ENCODE measurements around the gene RASA2.
"Not testable (repeated sequence)": the region's sequence is repeated elsewhere in the genome, so short reads cannot be mapped to it uniquely, and the experiment has no call there.

RASA2 gene

DNA sequence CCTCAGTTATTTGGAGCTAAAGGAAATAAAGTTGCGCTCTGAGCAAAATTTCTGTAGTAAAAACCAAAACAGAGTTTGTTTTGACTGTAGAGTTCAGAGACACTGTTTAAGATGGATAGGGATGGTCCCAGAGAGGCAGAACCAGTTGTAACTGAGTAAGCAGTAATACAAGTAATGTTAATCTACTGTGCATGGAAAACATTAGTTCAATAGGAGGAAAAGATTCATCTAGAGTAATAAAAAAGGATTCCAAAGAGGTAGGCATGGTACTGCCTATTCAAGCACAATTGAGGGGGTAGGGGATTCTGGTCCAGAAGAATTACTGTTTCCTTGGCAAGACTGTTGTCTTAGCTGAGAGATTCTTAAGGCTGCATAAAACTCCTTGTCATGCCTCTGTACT lies 77.4 kb downstream of the RASA2 start:
- no peak for DNase-seq

DNA sequence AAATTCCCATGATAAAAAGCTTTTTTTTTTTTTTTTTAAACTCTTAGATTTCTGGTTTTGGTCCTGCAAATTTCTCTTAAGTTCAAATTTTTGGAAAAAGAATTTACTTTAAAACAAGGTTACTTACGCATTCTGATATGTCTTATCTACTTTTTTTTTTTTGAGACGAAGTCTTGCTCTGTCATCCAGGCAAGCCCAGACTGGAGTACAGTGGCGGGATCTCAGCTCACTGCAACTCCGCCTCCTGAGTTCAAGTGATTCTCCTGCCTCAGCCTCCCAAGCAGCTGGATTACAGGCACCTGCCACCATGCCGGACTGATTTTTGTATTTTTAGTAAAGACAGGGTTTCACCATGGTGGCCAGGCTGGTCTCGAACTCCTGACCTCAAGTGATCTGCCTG lies 83.2 kb downstream of the RASA2 start:
- no peak for DNase-seq

DNA sequence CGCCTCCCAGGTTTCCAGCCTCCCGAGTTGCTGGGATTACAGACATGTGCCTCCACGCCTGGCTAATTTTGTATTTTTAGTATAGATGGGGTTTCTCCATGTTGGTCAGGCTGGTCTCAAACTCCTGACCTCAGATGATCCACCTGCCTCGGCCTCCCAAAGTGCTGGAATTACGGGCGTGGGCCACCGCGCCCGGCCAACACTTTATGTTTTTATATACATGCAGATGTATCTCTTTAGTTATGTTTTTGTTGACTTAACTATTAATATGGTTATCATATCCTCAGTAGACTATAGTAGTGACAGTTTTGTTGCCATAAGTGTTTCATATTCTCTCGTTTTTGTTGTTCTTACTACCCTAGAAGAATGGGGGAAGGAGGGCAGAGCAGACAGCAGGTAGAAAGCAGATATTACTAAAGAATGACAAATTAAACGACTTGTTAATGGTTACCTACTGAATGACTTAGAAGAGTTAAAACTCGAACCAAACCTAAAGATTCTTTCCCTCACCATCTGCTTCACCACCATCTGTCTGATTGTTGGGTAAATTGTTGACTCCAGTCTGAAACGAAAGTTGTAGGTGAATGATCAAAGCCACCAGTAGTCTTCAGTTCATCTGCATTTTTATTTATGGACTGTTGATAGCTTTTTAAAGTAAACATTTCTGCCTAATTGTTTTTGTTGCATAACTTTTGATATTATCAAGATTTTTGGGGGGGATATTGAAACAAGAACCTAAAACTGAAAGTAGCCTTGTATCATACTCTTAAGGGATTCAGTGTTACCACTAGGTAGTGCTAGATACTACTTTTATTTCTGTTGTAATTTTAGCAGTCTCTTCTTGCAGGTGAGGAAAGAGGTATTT lies 89.3 kb downstream of the RASA2 start:
- DNase-seq = no peak

DNA sequence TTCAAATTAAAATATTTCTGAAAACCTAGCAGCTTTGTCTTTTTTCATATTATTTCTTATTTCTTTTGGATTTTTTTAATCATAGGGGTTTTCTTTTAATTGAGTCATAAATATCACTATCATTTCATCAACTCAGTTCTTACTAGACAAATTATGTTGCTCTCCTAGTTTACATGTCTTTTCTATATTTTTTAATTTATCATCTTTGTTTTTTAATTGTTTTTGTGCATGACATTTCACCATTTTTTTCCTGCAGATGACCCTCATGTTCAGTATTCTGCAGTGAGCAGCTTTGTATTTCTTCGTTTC lies 89.9 kb downstream of the RASA2 start:
- no peak for DNase-seq

DNA sequence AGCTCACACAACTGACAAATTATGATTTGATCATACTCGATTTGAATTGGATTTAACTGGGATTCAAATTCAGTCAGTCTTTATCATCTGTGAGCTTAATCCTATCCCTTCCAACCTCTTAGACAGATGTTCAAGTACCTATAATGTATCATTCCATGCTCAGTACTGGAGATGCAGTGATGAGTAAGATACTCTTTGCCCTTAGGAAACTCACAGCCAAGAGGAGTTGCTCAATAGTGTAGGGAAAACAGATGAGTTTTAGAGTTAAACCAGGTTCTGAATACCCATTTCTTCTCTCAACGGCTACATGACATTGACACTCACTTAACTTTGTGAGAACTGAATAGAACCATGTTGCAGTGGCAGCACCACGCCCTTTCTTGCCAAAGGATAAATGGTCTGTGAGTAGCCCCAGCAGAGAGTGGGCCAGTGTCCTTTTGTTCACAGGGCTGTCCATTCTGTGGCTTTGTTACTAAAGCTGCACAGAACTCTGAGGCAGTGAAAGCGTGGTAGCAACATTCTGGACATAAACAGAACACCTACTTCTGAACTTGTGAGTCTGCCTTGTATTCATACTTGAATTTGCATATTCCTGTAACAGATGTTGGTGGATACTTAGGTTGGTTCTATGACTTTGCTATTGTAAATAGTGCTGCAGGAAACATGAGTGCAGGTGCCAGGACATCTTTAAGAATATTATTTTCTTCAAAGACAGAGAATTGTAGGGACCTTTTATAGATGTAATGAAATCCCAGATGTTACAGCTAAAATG lies 91.6 kb downstream of the RASA2 start:
- DNase-seq = no peak

DNA sequence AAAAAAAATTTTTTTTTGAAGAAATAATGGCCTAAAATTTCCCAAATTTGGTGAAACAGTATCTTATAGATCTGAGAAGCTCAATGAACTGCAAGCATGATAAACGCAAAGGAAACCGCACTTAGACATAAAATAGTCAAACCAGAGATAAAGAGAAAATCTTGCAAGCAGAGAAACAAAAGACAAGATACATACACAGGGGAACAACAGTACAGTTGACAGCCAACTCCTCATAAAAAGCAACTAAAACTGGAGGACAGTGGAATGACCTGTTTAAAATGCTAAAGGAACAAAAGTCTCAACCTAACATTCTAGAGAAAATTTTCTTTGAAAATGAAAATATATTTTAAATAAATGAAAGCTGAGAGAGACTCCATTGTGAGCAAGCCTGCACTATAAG lies 107.5 kb downstream of the RASA2 start:
- DNase-seq = no peak

DNA sequence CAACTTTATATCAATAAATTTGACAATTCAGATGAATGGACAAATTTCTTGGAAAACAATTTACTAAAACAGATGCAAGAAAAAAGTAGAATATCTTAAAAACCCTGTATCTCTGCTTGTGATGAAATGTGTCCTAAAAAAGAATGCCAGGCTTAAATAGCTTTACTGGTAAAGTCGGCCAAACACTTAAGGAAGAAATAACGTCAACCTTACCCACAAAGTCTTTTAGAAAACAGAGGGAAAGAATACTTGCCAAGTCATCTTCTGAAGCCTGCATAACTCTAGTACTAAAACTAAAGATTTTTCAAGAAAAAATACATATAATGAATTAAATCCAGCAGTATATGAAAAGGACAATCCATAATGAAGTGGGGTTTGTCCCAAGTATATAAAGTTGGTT lies 111.1 kb downstream of the RASA2 start:
- no peak for DNase-seq

DNA sequence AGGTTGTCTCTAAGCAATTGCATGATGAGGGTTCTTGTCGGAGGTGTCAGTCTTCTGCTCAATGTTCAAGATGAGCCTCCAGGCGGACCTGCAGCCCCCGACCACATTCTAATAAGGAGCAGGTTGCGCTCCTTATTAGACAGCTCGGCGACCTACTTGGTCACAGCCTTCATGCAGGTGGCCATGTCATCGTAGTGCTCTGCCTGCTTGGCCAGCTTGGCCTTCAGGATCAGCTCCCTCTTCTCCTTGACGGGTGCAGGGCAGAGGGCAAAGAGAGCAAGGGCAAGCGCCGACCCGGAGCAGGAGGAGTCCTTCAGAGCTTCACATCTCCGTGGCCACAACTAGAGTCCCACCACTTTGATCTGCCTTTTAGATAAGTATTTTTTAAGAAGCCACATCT lies 113.5 kb downstream of the RASA2 start:
- no peak for DNase-seq

DNA sequence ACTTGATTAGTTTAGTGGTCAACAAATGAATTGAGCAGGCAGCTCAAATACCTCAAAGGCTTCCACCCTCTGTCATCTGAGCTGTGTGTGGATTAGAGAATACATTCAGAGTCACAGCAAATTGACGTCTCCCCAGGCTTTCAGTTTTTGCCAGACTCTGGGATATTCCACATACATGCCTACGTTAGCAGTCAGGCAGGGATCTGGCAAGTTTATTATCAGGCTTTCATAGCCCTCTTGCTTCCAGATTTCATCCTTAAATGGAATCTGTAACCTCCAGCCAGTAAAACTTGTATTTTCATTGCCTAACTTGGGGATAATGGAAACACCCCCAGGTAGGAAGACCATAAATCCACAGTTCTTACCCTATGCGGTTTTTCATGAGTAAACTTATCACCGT lies 115.9 kb downstream of the RASA2 start:
- no peak for DNase-seq

DNA sequence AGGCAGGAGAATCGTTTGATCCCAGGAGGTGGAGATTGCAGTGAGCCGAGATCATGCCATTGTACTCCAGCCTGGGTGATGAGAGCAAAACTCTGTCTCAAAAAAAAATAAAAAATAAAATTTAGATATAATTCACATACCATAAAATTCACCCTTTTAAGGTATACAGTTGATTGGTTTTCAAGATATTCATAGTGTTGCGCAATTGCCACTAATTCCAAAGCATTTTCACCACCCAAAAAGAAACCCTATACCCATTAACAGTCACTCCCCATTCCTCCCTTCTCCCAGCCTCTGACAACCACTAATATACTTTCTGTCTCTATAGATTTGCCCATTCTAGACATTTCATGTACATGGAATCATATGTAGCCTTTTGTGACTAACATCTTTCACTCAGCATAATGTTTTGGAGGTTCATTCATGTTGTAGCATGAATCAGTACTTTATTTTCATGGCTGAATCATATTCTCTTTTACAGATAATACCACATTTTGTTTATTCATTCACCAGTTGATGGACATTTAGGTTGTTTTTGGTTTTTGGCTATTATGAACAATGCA lies 116.7 kb downstream of the RASA2 start:
- DNase-seq = no peak

DNA sequence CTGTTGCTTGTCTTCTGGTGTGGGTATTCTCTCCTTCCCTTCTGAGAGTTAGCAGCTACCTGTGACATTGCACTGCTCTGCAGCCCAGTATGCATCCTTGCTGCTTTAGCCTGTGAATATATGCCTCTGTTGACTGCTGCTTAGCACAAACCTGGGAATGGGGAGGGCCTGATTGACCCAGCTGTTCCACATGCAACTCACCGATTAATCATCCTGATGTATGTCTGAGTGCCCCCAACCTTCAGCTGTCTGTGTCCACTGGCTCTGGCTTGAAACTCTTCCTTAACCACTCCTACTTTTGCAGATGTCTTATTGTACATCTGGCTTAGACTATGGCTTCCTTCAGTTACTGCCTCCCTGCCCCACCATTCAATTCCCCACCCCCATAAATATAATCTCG lies 119.1 kb downstream of the RASA2 start:
- DNase-seq = no peak

DNA sequence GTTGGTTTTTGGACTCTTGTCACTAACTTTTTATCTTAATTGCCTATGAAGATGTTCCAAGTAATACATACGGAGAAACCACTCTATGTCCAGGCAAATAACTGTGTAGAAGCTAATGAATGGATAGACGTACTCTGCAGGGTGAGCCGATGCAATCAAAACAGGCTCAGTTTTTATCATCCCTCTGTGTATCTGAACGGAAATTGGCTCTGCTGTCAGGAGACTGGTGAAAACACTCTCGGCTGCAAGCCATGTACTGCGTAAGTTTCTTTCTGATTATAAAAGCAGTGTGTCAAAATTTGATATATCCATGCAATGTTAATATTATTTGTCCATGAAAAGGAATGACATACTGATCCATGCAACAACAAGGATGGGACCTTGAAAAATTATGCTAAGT lies 121.6 kb downstream of the RASA2 start:
- no peak for DNase-seq

DNA sequence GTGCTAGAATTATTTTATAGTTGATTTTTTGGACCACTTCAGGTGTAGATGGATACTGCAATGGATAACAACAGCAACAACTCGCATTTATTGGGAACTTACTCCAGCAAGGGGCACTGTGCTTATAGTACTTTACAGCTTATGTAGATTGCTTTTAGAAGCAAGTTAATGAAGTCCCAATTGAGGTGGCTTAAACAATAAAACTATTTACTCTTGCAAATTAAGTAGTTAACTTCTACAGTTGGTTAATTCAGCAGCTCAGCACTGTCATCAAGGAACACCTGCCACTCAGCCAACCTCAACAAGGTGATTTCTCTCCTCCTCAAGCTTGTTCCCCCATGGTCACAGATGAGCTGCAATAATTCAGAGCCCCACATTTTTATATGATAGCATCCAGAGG lies 124.1 kb downstream of the RASA2 start:
- no peak for DNase-seq

DNA sequence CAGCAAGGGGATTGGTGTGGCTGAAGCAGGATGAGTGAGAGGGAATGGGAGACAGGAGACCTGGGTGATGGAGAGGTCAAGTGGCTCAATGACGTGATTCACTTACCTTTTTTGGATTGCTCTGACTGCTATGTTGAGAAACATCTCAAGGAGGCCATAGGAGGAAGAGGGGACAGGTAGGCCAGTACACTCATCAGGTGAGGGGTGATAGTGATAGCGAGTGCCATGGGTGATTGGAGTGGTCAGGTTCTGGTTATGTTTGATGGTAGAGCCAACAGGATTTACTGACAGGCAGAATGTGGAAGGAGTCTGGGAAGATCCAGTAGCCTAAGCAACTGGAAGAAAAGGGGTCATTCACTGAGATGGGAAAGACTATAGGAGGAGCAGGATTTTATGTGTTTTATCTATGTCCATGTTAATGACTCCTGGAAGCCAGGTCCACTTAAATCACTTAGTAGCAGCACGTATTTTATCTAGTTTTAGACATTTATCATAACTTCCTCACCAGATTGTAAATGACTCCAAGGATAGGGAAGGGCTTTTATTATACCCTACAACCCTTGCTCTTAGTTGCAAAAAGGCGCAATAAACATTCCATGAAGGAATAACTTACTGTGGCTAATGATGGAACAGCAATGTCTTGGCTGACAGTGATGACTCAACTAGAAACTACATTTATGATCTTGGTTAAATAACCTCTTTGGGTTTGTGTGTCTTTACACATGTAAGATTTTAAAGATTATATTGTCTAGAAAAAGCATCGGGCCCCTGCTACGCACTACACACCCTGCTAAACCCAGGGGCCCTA lies 131.5 kb downstream of the RASA2 start:
- DNase-seq = no peak

DNA sequence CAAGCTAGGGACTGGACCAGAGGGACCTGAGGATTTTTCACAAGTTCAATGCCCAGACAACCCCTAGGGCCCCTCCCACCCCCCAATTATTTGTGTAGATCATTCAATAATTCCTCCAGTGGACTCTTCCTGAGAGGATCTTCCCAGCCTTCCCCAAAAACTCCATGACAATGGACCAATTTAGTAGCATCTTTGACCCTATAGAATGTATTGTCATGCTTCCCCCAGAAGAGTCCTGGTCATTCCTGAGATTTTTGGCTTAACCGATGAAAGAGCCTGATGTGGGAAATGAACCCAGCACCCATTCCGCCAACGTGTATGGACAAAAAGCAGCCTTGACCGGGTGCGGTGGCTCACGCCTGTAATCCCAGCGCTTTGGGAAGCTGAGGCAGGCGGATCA lies 132.1 kb downstream of the RASA2 start:
- DNase-seq = no peak

DNA sequence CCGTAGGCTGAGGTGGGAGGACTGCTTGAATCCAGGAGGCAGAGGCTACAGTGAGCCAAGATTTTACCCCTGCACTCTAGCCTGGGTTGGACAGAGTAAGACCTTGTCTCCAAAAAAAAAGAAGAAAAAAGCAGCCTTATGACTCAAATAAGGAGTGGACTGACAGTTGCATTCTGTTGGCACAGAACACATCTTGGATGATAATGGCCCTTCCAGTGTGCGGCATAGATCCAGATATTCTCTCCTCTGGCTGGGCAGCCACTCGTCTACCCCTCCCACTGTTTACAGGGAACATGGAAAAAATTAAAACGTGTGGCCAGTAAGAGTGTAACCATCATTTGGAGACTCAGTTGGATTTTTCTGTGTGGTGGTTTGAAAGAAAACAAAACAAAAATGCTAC lies 132.6 kb downstream of the RASA2 start:
- no peak for DNase-seq

DNA sequence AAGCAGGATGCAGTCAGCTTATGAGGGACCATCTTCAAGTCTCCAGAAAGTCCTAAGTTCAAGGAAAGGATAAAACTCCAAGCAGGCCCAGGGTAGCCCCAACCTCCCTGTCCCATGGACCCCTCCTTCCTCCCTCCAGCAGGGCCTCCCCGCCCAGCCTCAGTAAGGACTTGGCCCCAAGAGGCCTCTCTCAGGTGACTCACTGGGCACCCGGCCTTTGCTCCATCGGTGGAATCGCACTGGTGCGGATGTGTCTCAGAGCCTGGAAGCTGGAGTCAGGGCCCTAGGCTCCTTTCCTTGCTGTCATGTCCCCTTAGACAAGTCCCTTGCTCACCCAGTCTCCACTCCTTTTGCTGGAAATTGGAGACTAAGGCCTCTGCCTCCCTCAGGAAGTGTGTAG lies 136.9 kb downstream of the RASA2 start:
- no peak for DNase-seq

DNA sequence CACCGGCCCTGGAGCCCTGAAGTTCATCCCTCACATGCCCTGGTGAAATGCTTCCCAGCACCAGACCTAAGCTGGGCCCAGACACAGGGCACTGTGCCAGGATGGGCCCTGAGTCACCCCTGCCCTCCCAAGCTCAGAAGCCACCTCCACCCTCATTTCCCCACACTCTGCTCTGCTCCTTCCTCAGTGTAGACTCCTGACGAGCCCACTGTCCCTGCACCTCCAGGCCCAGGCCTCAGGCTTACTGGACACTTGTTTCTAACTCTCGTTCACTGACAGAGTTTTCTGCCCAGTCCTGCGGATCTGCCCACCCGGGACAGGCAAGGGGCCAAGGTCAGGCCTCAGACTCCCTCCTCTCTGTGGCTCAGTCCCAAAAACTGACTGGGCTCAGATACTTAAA lies 138.7 kb downstream of the RASA2 start:
- no peak for DNase-seq

DNA sequence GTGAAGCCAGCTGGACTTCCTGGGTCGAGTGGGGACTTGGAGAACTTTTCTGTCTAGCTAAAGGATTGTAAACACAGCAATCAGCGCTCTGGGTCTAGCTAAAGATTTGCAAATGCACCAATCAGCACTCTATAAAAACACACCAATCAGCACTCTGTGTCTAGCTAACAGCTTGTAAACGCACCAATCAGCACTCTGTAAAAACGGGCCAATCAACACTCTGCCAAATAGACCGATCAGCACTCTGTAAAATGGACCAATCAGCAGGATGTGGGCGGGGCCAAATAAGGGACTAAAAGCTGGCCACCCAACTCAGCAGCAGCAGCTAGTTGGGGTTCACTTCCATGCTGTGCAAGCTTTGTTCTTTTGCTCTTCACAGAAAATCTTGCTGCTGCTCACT lies 141.5 kb downstream of the RASA2 start:
- DNase-seq = not testable (repeated sequence)

DNA sequence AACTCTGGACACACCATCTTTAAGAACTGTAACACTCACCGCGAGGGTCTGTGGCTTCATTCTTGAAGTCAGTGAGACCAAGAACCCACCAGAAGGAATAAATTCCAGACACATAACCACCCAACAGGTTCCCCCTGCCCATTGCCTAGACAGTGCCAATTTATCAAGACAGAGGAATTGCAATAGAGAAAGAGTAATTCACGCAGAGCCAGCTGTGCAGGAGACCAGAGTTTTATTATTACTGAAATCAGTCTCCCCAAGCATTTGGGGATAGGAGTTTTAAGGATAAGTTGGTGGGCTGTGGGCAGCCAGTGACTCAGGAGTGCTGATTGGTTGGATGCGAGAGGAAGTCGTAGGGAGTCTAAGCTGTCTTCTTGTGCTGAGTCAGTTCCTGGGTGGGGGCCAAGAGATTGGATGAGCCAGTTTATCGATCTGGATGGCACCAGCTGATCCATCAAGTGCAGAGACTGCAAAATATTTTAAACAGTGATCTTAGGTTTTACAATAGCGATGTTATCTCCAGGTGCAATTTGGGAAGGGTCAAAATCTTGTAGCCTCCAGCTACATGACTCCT lies 142.1 kb downstream of the RASA2 start:
- not testable (repeated sequence) for DNase-seq

DNA sequence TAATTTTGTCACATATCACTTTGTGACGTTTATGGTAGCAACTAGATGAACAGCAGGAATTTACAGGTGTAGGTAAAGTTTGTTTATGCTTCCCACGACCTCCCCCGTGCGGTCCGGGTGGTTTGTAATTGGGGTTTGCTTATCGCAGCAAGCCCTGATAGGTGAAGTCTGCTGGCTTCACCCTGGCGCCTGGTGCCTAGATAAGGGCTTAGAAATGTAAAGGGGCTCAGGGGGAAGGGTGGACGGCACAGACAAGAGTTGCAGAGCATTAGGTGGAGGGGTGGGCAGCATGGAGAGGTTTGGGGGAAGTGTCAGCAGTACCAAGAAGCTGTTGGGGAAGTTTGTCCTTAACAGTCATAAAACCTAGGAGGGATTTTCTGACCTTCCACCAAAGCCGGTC lies 143.1 kb downstream of the RASA2 start:
- DNase-seq = no peak
